Endothelial cell (in vitro differentiated cells): ENCODE data around the gene ARL11. TPM values are rescaled to one million over a fixed set of nuclear protein-coding genes. Genes with fewer than 3 reads are reported as not detected.

Source experiments
- DNase-seq: peaks from one replicate; pipeline ENCODE4 v3.0.0; 2021; ENCODE audit warnings: low spot score
- H3K27ac Mint-ChIP-seq: one replicate; pipeline ENCODE4 v1.8.0; 2021; ENCODE audit warnings: mixed read lengths, inconsistent platforms; ENCODE audit not compliant: unreplicated experiment
- H3K27me3 Mint-ChIP-seq: one replicate; pipeline ENCODE4 v1.8.0; 2021; ENCODE audit warnings: mild to moderate bottlenecking, moderate library complexity, mixed read lengths, inconsistent platforms; ENCODE audit not compliant: unreplicated experiment
- H3K36me3 Mint-ChIP-seq: one replicate; pipeline ENCODE4 v1.8.0; 2021; ENCODE audit warnings: mild to moderate bottlenecking, low read depth, mixed read lengths, inconsistent platforms; ENCODE audit not compliant: unreplicated experiment
- H3K4me1 Mint-ChIP-seq: one replicate; pipeline ENCODE4 v1.8.0; 2021; ENCODE audit warnings: mild to moderate bottlenecking, mixed read lengths, inconsistent platforms; ENCODE audit not compliant: unreplicated experiment
- H3K4me3 Mint-ChIP-seq: one replicate; pipeline ENCODE4 v1.8.0; 2021; ENCODE audit warnings: mild to moderate bottlenecking, mixed read lengths, inconsistent platforms; ENCODE audit not compliant: unreplicated experiment
- H3K9me3 Mint-ChIP-seq: one replicate; pipeline ENCODE4 v1.8.0; 2021; ENCODE audit warnings: mixed read lengths, inconsistent platforms; ENCODE audit not compliant: unreplicated experiment
- total RNA-seq: library from RNA; stranded (reverse); fragmentation: NEBNext Ultra II Directional; extraction: Animal tissue kit (Norgen Biotek cat#: 25700); gene quantifications from one replicate; pipeline ENCODE4 v1.2.1, GENCODE V29; 2021; ENCODE audit not compliant: unreplicated experiment
- TF ChIP-seq, protein P1 (sequence below): fragments of 200-600 bp; sonication (generic); IDR thresholded peaks from one replicate; pipeline ENCODE4 v1.5.0; 2021; ENCODE audit warnings: antibody characterized with exemption; ENCODE audit not compliant: unreplicated experiment

Gene ARL11
- total RNA-seq, 1 donor from 2014 or later: 1.4 TPM

DNA sequence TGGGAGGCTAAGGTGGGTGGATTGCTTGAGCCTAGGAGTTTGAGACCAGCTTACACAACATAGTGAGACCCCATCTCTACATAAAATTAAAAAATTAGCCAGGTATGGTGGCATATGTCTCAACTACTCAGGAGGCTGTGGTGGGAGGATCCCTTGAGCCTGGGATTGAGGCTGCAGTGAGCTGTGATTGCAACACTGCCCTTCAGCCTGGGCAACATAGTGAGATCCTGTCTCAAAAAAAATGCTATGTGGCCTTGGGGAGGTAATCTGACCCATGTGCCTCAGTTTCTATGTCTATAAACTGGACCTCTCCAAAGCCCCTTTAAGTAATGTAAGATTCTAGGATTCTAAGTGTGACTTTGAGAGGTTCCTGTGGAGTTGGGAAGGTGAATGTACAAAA lies 25.2 kb downstream of the ARL11 start:
- TF ChIP-seq, protein P1, sequence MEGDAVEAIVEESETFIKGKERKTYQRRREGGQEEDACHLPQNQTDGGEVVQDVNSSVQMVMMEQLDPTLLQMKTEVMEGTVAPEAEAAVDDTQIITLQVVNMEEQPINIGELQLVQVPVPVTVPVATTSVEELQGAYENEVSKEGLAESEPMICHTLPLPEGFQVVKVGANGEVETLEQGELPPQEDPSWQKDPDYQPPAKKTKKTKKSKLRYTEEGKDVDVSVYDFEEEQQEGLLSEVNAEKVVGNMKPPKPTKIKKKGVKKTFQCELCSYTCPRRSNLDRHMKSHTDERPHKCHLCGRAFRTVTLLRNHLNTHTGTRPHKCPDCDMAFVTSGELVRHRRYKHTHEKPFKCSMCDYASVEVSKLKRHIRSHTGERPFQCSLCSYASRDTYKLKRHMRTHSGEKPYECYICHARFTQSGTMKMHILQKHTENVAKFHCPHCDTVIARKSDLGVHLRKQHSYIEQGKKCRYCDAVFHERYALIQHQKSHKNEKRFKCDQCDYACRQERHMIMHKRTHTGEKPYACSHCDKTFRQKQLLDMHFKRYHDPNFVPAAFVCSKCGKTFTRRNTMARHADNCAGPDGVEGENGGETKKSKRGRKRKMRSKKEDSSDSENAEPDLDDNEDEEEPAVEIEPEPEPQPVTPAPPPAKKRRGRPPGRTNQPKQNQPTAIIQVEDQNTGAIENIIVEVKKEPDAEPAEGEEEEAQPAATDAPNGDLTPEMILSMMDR: no peak

DNA sequence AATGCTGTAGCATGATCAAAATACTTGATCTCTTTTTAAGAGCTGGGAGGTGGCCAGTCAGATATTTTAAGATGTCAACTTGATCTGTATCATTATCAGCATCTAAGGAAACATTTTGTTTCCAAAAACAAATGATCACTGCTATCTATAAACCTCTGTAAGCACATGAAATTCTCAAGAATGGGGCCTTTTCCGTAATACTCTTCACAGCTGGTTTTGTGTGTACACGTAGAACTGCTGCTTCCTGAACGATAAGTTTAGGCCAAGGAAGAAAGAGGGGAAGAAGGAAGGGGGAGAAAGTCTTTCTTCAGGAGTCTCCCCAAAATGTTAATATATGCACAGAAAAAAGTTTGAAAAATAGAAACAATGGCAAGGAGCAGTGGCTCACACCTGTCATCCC lies 25.7 kb downstream of the ARL11 start:
- H3K27me3 Mint-ChIP-seq: peaks cover 2% of the 10 kb centered on the region
- no peak for DNase-seq
- no peak overlapping the region for H3K4me3 Mint-ChIP-seq
- H3K9me3 Mint-ChIP-seq: no peaks in the 10 kb centered on the region
- H3K36me3 Mint-ChIP-seq: peaks cover 5% of the 10 kb centered on the region
- H3K27ac Mint-ChIP-seq: no peak overlapping the region
- H3K4me1 Mint-ChIP-seq: peaks cover 4% of the 10 kb centered on the region
- TF ChIP-seq, protein P1: no peak

More for the DNA sequence above, 25.2 kb downstream of the ARL11 start:
- Mint-ChIP-seq H3K27ac (no peak overlapping the region), H3K9me3 (no peaks in the 10 kb centered on the region), H3K4me1 (peaks cover 4% of the 10 kb centered on the region), H3K36me3 (peaks cover 5% of the 10 kb centered on the region), H3K27me3 (peaks cover 2% of the 10 kb centered on the region), H3K4me3 (no peak overlapping the region)
- DNase-seq: no peak

DNA sequence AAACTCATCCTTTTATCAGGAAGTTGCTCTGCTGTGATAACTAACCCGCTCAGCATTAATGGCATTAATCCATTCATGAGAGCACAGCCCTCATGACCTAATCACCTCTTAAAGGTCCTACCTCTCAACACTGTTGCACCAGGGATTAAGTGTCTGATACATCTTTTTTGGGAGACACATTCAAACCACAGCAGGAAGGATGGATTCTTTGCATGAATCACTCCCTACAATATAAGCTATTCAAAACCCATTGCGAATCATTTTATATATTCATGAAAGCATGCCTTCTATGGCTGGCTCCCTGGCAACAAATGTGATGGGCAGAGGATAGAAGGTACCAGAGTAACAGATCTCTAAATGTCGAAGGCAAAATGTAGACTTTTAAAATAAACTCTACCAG lies 27.6 kb downstream of the ARL11 start:
- Mint-ChIP-seq H3K27me3 (peaks cover 2% of the 10 kb centered on the region), H3K4me1 (peaks cover 2% of the 10 kb centered on the region), H3K9me3 (no peaks in the 10 kb centered on the region), H3K4me3 (no peak overlapping the region), H3K36me3 (peaks cover 13% of the 10 kb centered on the region), H3K27ac (no peak overlapping the region)
- TF ChIP-seq, protein P1: no peak
- no peak for DNase-seq

DNA sequence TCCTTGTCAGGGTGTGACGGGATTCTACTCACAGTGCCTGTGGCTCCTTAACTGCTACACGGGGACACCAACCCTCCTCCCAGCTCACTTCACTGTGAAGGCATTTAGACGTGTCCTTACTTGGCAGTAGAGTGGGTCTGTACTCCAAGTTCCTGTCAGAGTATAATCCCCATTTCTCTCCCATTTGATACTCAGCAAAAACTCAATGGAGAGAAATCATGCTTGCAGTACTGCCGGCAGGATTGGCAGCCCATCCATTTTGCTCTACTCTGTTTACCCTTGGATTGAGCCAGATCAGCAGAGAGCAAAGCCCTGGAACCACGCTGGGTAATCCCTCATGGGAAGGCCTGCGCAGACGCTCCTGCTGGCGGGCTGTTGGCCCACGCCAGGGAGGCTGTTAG lies 28.9 kb downstream of the ARL11 start:
- Mint-ChIP-seq H3K4me3 (no peak overlapping the region), H3K9me3 (no peaks in the 10 kb centered on the region), H3K27ac (no peak overlapping the region), H3K4me1 (peaks cover 2% of the 10 kb centered on the region), H3K27me3 (peaks cover 2% of the 10 kb centered on the region), H3K36me3 (peaks cover 13% of the 10 kb centered on the region)
- TF ChIP-seq, protein P1: no peak
- no peak for DNase-seq

DNA sequence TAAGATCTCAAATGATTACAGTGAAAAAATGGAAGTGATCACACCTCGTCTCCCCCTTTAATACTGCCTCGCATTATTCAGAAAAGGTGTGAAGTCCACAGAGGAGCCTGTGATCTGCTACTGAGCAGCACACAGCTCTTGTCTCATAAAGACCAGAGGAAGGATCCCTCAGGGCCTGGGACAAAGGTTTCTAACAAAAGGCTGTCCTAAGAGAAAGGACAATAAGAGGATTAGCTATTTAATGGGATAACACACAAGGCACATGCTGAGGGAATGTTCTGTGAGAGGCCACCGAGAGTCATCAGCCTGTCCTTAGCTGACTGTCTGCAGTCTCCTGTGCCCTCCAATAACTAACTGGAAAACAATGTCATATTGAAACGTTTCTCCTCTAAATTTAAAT lies 36.3 kb downstream of the ARL11 start:
- DNase-seq: no peak
- Mint-ChIP-seq H3K4me3 (no peak overlapping the region), H3K4me1 (peaks cover 3% of the 10 kb centered on the region), H3K9me3 (no peaks in the 10 kb centered on the region), H3K27ac (no peak overlapping the region), H3K27me3 (peaks cover 5% of the 10 kb centered on the region), H3K36me3 (peaks cover 28% of the 10 kb centered on the region)
- TF ChIP-seq, protein P1: no peak
